Astrocyte (in vitro differentiated cells and primary cell): ENCODE measurements around the gene NTRK3. TPM values are rescaled to one million over a fixed set of nuclear protein-coding genes. Genes with fewer than 3 reads are reported as not detected.

Source experiments
- DNase-seq: peaks from one replicate; pipeline ENCODE4 v3.0.0-alpha.2; 2010; ENCODE audit warnings: low read depth
- FAIRE-seq: peaks from 2 replicates; lab custom pipeline; 2011; peaks lifted over from hg19 to GRCh38; lab: Jason Lieb, UNC
- H2AFZ ChIP-seq: 2 replicates; pipeline ENCODE4 v1.6.0; 2012; ENCODE audit warnings: low read depth, low read length, inconsistent platforms
- H3K27ac ChIP-seq: 2 replicates; pipeline ENCODE4 v1.5.1; 2011; ENCODE audit warnings: low read depth, low read length, inconsistent platforms
- H3K27me3 ChIP-seq: 2 replicates; pipeline ENCODE4 v1.6.0; 2011; ENCODE audit warnings: low read length, inconsistent platforms; ENCODE audit not compliant: insufficient read depth
- H3K36me3 ChIP-seq: 2 replicates; pipeline ENCODE4 v1.5.1; 2011; ENCODE audit warnings: low read length, inconsistent platforms; ENCODE audit not compliant: insufficient read depth
- H3K4me1 ChIP-seq: 2 replicates; pipeline ENCODE4 v1.5.1; 2011; ENCODE audit warnings: low read length, inconsistent platforms; ENCODE audit not compliant: insufficient read depth
- H3K4me2 ChIP-seq: 2 replicates; pipeline ENCODE4 v1.6.0; 2012; ENCODE audit warnings: low read length, inconsistent platforms
- H3K4me3 ChIP-seq: 2 replicates; pipeline ENCODE4 v1.5.1; 2011; ENCODE audit warnings: low read depth, mild to moderate bottlenecking, low read length, inconsistent platforms; ENCODE audit not compliant: insufficient read depth
- H3K79me2 ChIP-seq: 2 replicates; pipeline ENCODE4 v1.6.0; 2012; ENCODE audit warnings: mild to moderate bottlenecking, low read length, inconsistent platforms; ENCODE audit not compliant: insufficient read depth
- H3K9ac ChIP-seq: 2 replicates; pipeline ENCODE4 v1.6.0; 2012; ENCODE audit warnings: mild to moderate bottlenecking, low read length, inconsistent platforms
- H3K9me3 ChIP-seq: 2 replicates; pipeline ENCODE4 v1.5.1; 2012; ENCODE audit warnings: low read depth, mild to moderate bottlenecking, low read length, inconsistent platforms; ENCODE audit not compliant: insufficient read depth
- H4K20me1 ChIP-seq: 2 replicates; pipeline ENCODE4 v1.6.0; 2012; ENCODE audit warnings: low read length, inconsistent platforms; ENCODE audit not compliant: insufficient read depth
- H3K27ac Mint-ChIP-seq: one replicate; pipeline ENCODE4 v1.8.0; 2021; ENCODE audit warnings: mild to moderate bottlenecking, mixed read lengths; ENCODE audit not compliant: unreplicated experiment
- H3K27me3 Mint-ChIP-seq: one replicate; pipeline ENCODE4 v1.8.0; 2021; ENCODE audit warnings: low read depth, mixed read lengths; ENCODE audit not compliant: unreplicated experiment
- H3K36me3 Mint-ChIP-seq: one replicate; pipeline ENCODE4 v1.8.0; 2021; ENCODE audit warnings: low read depth, mixed read lengths; ENCODE audit not compliant: unreplicated experiment
- H3K4me1 Mint-ChIP-seq: one replicate; pipeline ENCODE4 v1.8.0; 2021; ENCODE audit warnings: low read depth, mixed read lengths; ENCODE audit not compliant: unreplicated experiment
- H3K4me3 Mint-ChIP-seq: one replicate; pipeline ENCODE4 v1.8.0; 2021; ENCODE audit warnings: mild to moderate bottlenecking, moderate library complexity, mixed read lengths; ENCODE audit not compliant: unreplicated experiment
- H3K9me3 Mint-ChIP-seq: one replicate; pipeline ENCODE4 v1.8.0; 2021; ENCODE audit warnings: mild to moderate bottlenecking, mixed read lengths; ENCODE audit not compliant: unreplicated experiment
- EZH2 ChIP-seq: IDR thresholded peaks from 2 replicates; pipeline ENCODE4 v1.6.1; 2012; ENCODE audit warnings: mild to moderate bottlenecking, low read length, inconsistent platforms; ENCODE audit not compliant: insufficient read depth
- total RNA-seq: library from RNA; stranded (reverse); gene quantifications from 2 replicates; pipeline ENCODE4 v1.2.1, GENCODE V29; 2021
- TF ChIP-seq, protein P1 (sequence below): IDR thresholded peaks from 2 replicates; pipeline ENCODE4 v1.5.1; 2011; ENCODE audit warnings: low read depth, mild to moderate bottlenecking, inconsistent platforms, low read length, moderate library complexity; ENCODE audit not compliant: insufficient read depth

NTRK3 gene
- total RNA-seq, 1 donor from 2014 or later: 12.9 TPM

GRCh38 chr15:87971076-87971475 is 285.5 kb downstream of the NTRK3 start:
- peaks cover 21% of the 10 kb centered on the region for H3K27me3 Mint-ChIP-seq
- H3K27me3 ChIP-seq: no peaks in the 10 kb centered on the region
- no peak for DNase-seq
- H3K27ac ChIP-seq: no peak overlapping the region
- H3K9me3 ChIP-seq: no peaks in the 10 kb centered on the region
- H2AFZ ChIP-seq: no peak overlapping the region
- no peak overlapping the region for H3K27ac Mint-ChIP-seq
- H3K4me1 ChIP-seq: peaks cover 6% of the 10 kb centered on the region
- no peaks in the 10 kb centered on the region for H4K20me1 ChIP-seq
- H3K9ac ChIP-seq: no peak overlapping the region
- H3K4me3 ChIP-seq: no peak overlapping the region
- peaks cover 3% of the 10 kb centered on the region for H3K36me3 Mint-ChIP-seq
- no peak overlapping the region for H3K4me2 ChIP-seq
- H3K9me3 Mint-ChIP-seq: no peaks in the 10 kb centered on the region
- no peak for FAIRE-seq
- H3K36me3 ChIP-seq: no peaks in the 10 kb centered on the region
- H3K79me2 ChIP-seq: no peaks in the 10 kb centered on the region
- TF ChIP-seq, protein P1, sequence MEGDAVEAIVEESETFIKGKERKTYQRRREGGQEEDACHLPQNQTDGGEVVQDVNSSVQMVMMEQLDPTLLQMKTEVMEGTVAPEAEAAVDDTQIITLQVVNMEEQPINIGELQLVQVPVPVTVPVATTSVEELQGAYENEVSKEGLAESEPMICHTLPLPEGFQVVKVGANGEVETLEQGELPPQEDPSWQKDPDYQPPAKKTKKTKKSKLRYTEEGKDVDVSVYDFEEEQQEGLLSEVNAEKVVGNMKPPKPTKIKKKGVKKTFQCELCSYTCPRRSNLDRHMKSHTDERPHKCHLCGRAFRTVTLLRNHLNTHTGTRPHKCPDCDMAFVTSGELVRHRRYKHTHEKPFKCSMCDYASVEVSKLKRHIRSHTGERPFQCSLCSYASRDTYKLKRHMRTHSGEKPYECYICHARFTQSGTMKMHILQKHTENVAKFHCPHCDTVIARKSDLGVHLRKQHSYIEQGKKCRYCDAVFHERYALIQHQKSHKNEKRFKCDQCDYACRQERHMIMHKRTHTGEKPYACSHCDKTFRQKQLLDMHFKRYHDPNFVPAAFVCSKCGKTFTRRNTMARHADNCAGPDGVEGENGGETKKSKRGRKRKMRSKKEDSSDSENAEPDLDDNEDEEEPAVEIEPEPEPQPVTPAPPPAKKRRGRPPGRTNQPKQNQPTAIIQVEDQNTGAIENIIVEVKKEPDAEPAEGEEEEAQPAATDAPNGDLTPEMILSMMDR: no peak
- TF ChIP-seq EZH2: no peak
- no peak overlapping the region for H3K4me3 Mint-ChIP-seq
- peaks cover 13% of the 10 kb centered on the region for H3K4me1 Mint-ChIP-seq

DNA sequence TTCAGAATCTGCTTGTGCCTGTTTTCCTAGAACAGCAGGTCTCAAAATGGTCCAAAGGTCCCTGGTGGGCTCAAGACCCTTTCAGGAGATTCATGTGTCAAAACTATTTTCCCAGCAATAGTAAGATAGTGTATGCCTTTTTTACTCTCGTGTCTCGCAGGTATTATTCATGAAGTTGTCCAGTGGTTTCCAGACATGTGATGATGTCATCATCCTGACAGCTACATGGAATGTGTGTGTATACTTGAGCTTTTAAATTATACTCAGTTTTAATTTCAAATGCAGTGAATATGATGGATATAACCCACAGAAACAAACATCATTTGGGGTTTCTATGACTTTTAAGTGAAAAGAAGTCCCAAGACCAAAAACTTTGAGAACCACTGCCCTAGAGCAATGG is 288.6 kb downstream of the NTRK3 start:
- Histone ChIP-seq H3K4me1 (peaks cover 6% of the 10 kb centered on the region), H2AFZ (no peak overlapping the region), H3K27ac (no peak overlapping the region), H3K79me2 (no peaks in the 10 kb centered on the region), H3K4me2 (no peak overlapping the region), H4K20me1 (no peaks in the 10 kb centered on the region), H3K4me3 (no peak overlapping the region), H3K27me3 (no peaks in the 10 kb centered on the region), H3K9me3 (no peaks in the 10 kb centered on the region), H3K36me3 (no peaks in the 10 kb centered on the region), H3K9ac (no peak overlapping the region)
- Mint-ChIP-seq H3K4me1 (peaks cover 11% of the 10 kb centered on the region), H3K27me3 (peaks cover 3% of the 10 kb centered on the region), H3K9me3 (no peaks in the 10 kb centered on the region), H3K27ac (no peak overlapping the region), H3K4me3 (no peak overlapping the region), H3K36me3 (no peaks in the 10 kb centered on the region)
- DNase-seq (peak; percentile 60), FAIRE-seq (no peak)
- no peak for TF ChIP-seq EZH2
- TF ChIP-seq, protein P1: no peak

DNA sequence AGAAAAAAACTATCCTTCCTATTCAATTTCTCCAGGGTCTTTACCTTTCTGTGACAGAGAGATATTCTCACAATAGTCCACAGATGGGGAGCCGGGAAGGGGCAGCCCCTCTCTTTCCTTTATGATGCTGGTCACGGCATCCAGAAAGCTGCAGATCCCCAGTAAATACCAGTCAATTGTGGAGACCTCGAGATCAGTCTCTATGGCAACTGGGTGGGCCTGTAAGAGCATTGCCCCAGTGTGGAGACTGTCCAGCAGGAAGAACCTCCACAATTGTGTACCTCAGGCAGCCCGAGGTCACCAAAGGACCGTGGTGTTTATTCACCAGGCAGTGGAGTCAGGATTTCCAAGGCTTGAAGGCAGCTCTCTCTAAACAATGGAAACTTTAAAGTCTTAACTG is 291.2 kb downstream of the NTRK3 start:
- Histone ChIP-seq H3K27ac (no peak overlapping the region), H4K20me1 (no peaks in the 10 kb centered on the region), H3K4me3 (no peak overlapping the region), H3K79me2 (no peaks in the 10 kb centered on the region), H3K4me1 (peaks cover 6% of the 10 kb centered on the region), H2AFZ (no peak overlapping the region), H3K36me3 (no peaks in the 10 kb centered on the region), H3K27me3 (no peaks in the 10 kb centered on the region), H3K9ac (no peak overlapping the region), H3K4me2 (no peak overlapping the region), H3K9me3 (no peaks in the 10 kb centered on the region)
- Mint-ChIP-seq H3K4me3 (no peak overlapping the region), H3K4me1 (peaks cover 11% of the 10 kb centered on the region), H3K9me3 (no peaks in the 10 kb centered on the region), H3K36me3 (no peaks in the 10 kb centered on the region), H3K27me3 (peaks cover 4% of the 10 kb centered on the region), H3K27ac (no peak overlapping the region)
- TF ChIP-seq, protein P1: no peak
- TF ChIP-seq EZH2: no peak
- DNase-seq (no peak), FAIRE-seq (no peak)
